NCI-H2227 (cell line): ENCODE results near the gene EPRS1.
"Not testable (repeated sequence)": the region's sequence is repeated elsewhere in the genome, so short reads cannot be mapped to it uniquely, and the experiment has no call there.

ENCODE experiments used
- DNase-seq: peaks from one replicate; lab custom pipeline; 2025; ENCODE audit not compliant: unreplicated experiment; lab: John Stamatoyannopoulos, UW

The EPRS1 gene

DNA sequence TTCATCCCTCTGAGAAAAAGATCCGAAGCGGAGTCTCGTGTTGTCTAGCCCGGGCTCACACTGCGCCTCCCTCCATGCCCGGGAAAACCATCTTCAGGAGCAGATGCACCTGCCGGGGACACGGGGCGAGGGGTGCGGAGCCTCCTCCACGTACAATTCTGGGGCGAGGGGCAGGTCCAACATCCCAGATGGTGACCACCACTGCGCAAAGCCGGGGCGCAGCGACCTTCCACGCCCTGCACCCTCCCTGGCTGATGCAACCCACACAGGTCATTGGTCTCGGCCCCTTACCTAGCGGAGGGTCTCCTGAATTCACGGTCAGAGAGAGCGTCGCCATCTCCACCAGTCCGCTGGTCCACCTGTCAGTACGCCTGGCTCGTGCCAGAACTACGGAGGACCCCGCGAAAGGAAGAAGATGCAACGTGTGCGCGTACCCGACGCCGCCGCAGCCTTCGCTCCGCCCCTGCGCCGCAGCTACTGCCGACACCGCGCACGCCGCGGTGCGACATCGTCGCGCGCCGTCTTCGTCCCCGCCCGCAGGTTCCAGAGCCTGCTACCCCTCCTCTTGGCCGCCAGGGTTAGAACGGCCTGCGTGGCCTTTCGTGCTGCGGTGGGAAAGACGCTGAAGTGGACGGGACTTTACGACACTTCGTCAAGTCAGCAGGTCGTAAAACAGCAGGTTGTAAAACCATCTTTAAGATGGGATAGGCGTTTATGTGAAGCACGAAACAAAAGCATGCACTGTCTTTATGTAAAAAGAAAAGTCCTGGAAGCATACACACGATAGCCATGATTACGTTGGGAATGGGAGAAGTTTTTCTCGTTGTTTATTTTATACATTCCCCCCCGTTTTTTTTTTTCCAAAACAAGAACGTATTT lies at the start of gene EPRS1:
Gene EPRS1 (minus strand): TSS at position 454 of the 879 bp plus-strand sequence. CDS start 117 bp downstream, at position 337.
- peak; percentile 99 for DNase-seq

DNA sequence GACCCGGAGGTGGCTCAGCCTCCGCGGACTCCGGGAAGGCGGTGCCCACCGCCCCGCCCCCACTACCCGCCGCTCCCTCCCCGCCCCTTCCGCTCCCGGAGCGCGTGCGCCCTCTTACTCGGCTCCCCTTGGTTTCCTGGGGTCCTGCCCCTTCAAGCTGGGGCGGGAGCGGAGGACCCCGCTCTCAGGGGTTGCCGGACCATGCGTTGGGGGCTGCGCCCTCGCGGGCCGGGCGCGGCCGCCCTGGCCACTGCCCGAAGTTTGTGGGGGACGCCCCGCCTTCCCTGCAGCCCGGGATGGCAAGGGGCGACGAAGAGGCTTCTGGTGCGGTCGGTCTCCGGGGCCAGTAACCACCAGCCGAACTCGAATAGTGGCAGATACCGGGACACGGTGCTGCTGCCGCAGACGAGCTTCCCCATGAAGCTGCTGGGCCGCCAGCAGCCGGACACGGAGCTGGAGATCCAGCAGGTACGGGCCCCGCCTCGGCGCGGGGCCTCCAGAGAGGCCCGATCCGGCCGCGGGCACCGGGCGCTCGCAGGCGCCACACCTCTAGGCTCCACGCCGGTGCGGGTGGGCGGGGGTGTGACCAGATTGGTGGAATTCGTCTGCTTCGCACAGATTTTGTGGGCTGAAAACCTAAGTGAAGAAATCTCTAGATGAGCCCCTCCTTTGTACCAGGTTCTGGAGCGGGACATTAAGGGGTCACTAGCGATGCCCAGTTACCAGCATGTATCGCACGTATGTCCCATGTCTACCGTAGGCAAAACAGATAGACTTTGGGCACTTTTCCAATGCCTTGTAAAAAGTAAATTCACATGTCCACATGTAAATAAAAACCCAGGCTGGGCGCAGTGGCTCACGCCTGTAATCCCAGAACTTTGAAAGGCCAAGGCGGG lies 48.0 kb upstream of the EPRS1 start, which contains the start of gene IARS2:
Gene IARS2 (plus strand): TSS at position 117 of the 896 bp plus-strand sequence. CDS start 85 bp downstream, at position 202.
- peak; percentile 93 for DNase-seq

DNA sequence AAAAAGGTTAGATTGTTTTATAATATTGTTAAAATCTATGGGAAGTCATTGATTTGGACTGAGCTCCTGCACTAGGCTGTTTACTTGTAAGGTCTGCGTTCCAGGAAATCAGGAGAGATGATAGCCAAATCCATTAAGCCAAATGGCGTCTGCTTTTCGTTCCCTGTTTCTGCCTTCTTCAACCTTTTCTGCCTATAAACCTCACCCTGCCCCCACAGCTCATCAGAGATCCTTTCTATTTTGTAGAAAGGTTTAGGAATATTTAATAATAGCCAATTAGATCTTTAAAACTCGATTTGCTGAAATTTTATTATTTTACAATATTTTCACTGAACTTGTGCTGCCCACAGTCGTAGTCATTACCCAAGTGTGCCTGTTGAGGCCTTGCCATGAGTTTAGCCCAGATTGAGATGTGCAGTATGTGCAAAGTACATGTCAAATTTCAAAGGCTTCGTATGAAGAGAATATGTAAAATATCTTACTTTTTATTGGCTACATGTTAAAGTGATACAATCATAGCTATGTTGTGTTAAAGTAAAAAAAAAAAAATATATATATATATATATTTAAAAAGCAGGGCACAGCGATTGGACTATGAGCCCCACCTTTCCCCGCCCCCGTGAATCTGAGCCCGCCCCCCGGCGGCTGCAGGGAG lies 47.2 kb upstream of the EPRS1 start:
- DNase-seq: no peak

DNA sequence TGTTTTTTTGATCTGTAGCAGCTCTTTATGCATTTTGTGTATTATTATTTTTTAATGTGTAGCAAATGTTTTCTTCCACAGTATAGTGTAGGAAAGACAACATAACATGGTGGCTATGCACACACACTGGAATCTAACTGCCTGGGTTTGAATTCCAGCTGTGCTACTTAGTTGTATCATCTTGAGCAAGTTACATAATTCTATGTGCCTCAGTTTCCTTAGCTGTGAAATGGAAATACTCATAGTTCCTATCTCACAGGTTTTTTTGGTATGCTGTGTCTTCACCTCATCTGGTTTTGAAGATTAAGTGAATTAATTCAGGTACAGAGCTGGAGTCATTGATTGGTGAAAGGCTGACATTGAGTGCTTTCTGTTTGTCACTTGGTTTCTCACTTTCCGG lies 46.4 kb upstream of the EPRS1 start:
- DNase-seq: no peak

DNA sequence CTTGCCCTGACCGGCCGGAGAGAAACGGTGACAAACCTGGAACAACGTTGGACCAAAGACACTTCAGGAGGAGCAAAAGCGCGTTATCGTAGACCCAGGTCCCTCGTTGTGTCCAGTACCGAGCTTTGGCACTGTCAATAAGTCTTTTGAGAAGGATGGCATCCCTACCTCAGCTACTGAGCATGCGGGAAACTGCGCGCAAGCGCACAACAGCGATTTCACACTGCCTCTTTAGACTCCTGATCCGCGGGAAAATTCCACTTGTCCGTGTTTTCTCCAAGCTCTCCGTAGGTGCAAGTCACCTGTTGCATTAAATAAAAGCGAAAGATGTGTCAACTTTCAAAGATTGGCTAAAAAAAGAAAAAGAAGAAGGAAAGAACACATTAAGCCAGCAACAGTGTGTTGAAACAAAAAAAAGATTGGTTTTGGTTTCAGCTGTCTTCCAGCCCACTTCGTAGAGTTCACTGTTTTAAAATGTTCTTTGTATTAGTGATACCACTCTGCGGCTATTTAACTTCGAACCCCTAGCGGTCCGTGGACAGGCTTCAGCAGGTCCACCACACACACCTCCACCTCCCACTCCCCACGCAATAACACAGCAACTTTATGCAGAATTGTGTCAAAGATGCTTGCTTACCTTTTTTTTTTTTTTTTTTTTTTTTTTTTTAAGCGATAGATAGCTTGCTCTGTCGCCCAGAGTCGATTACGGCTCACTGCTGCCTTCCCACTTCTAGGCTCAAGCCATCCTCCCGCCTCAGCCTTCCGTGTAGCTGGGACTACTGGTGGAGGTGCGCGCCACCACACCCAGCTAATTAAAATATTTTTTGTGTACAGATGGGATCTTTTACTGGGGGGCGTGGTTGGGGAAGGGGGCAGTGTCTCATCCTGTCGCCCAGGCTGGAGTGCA lies 43.6 kb upstream of the EPRS1 start, which contains the start of gene BPNT1:
Gene BPNT1 (minus strand): TSS at position 139 of the 907 bp plus-strand sequence. CDS start 9,942 bp downstream, outside the sequence.
- DNase-seq: peak; percentile 97

DNA sequence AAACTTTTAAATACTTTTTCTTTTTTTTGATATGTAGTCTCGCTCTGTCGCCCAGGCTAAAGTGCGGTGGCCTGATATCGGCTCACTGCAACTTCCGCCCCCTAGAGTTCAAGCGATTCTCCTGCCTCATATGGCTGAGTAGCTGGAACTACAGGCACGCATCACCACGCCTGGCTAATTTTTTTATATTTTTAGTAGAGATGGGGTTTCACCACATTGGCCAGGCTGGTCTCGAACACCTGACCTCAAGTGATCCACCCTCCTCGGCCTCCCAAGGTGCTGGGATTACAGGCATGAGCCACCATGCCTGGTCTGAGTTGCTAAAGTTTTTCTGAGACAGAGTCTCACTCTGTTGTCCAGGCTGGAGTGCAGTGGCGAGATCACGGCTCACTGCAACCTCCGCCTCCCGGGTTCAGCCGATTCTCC lies 40.0 kb upstream of the EPRS1 start:
- DNase-seq: not testable (repeated sequence)

DNA sequence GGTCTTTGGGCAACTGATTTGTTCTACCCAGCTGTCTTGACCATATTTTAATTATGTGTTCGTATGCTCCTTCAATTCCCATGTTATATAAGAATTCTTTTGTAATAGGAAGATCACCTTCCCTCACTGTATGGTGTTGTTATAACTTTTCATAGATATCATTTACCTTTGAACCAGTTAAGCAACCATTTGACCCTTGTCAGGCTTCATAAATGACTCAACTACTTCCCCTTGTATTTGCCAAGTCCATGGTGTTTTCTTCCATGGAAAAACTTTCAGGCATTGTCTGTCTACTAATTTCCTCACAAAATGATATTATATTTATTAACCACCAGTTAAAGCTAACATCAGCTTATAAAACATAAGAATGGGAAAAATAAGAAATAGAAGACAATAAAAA lies 38.2 kb upstream of the EPRS1 start:
- DNase-seq: no peak

DNA sequence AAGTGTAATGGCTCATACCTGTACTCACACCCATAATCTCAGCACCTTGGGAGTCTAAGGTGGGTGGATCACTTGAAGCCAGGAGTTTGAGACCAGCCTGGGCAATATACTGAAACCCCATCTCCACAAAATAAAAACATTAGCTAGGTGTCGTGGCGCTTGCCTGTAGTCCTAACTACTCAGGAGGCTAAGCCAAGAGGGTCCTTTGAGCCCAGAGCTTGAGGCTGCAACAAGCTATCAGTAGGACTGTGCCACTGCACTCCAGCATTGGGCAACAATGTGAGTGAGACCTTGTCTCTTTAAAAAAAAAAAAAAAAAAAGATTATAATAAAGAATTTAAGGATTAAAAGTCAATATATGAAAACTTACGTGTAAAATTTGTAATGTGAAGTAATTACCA lies 31.6 kb upstream of the EPRS1 start:
- no peak for DNase-seq

DNA sequence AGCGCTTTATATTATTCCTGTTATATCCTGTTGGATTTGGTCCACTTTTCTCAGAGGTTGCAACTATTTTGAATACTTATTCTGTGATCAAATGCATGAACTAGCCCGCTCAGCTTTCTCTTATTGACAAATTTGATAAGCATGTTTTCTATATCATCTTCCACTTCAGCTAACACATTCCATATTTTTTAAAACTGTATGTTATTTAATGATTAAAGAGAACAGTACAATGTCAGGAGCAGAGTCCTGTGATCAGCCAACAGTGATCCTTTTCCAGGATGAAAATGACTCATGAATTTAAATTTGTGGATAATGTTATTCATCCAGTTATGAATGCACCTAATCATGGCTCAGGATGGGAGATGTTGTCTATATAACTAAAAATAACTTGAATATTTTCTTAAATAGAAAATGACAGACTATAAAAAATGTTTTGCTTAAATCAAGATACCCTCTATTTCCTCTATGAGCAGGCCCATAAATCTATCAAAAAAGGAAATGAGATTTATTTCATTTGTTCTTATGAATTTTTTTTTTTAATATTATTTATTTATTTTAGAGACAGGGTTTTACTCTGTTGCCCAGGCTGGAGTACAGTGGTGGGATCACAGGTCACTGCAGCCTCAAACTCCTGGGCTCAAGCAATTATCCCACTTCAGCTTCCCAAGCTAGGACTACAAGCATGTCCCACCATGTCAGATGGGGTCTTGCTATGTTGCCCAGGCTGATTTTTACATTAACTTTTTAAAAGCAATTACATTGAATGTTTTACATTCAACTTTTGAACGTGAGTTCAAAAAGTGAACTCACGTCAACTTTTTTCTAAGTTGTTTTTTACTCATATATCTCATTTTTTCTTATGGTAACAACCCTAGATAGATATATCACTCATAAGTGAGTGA lies 30.8 kb upstream of the EPRS1 start:
- DNase-seq: no peak

DNA sequence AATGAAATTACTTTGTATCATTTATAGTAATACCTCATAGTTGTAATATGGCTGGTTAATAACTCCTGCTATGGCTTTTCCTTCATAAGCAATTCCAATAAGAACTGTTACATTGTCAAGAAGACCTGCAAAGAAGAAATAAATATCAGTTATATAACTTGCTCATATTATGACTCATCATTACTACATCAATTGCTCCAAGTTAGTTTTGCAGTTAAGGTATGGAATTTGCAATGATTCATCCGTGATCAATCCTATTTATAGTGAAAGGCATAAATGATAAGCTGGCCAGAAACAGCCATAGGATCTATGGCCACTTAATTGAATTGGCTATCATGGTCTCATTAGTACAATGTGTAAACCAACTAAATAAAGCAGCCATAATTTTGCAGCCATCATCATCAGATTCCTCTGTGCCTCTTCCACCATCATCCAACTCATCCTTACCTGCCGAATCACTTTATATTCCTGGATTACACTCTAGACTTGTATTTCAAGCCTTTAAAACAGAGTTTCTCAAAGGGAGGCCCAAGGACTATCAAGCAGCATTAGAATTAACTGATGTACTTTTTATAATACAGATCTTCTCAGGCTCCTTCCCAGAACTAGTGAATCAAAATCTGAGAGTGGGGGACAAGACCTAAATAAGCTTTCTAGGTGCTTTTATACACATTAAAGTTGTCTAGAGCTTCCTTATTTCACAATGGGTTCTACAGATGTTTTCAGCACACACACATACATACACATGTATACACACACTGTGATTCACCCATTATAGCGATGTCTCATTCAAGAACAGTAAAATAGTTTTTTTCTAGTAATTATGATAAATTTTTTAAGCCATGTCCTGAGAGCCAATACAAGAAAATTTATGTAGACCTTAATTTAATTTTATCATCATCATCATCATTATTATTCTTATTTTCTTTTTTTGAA lies 21.2 kb upstream of the EPRS1 start:
- no peak for DNase-seq

DNA sequence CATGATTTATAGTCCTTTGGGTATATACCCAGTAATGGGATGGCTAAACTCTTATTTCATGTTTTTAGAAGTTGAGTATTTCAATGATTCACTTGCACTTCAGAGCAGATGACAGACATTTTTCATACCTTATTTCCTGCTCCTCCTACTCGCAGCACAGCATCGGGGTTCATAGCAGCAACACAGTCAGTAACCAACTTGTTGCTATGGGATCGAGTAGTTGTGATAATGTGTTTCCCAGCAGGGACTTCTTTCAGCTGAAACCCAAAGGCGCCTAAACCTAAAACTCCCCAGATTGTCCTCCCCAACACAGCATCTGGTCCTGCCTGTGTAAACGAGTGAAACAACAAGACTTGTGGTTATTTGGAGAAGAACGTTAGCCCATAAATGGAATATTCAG lies 16.3 kb upstream of the EPRS1 start:
- DNase-seq: no peak

DNA sequence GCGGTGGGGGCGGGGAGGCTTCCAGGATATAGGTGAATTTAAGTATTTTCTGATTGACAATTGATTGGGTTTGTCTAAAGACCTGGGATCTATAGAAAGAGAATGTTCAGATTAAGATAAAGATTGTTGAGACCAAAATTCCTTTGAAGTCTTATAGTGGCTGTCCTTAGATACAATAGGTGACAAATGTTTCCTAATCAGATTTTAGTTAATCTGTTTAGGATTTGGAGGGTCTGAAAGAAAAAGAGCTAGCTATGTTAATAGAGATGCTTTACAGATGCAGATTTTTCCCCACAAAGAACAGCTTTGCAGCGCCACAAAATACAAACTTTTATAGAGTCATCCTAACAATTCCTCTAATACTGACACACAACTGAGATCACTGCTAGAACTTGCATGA lies 14.6 kb upstream of the EPRS1 start:
- no peak for DNase-seq

DNA sequence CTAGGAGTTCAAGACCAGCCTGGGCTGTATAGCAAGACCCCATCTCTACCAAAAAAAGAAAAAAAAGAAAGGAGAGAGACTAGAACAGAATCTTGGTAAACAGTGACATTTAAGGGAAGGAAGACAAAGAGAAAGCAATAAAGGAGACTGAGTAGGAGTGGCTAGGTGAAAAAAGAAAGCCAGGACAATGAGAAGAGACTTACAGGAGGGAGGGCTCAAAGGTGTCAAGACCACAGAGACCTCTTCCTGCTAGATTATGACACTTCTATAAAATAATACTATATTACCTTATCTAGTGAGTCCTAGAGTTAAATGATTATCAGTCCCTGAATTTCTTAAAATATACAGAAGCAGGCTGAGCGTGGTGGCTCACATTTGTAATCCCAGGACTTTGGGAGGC lies 10.1 kb upstream of the EPRS1 start:
- no peak for DNase-seq

DNA sequence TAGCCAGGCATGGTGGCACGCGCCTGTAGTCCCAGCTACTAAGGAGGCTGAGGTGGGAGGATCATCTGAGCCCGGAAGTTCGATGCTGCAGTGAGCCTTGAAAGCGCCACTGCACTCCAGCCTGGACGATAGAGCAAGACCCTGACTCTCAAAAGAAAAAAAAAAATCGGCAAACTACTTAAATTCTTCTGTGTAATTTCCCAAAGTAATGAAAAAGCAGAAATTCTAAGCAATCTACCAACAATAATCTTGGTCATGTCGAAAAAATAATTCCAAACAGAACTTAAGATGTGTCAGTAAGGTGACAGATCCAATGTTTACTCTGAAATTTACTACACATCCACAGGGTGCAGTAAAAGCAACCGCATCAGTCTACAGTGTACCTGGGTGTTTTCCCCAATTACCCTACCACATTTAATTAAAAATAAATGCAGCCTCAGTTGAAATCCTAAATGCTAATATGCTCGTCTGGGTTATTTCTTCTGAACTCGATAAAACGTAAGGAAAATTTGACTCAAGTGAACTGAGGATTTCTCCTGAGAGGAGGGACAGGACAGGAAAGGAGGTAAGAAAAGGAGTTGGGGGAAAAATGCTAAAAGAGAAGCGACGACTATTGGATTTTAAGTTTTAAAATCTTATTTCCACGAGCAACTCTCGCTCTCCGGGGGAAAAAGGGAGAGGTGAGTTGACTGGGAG lies 801 bp downstream of the EPRS1 start:
- DNase-seq: peak; percentile 20

DNA sequence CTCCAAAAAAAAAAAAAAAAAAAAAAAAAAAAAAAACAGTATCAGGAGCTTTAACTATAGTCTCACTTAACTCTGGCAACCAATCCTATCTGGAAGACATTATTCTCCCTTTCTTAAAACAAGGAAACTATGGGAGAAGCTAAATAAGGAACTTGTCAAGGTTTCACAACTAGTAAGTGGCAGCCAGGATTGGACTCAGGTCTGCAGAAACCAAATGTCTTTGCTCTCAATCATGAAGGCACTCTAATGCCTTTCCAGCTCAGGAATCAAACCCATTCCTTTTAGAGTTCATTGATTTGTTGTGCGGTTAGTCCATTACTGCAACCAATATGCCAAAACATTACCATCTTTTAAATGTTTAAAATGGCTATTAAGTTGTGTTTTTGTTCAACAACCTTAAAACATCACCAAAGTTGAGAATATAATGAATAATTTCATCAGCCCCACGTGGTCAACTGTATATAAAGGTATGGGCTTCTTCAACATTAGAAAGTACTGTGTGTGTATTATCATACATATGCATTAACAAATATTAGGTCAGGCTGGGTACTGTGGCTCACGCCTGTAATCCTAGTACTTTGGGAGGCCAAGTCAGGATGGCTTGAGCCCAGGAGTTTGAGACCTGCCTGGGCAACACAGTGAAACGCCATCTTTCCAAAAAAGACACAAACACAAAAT lies 1.5 kb downstream of the EPRS1 start:
- DNase-seq: no peak

DNA sequence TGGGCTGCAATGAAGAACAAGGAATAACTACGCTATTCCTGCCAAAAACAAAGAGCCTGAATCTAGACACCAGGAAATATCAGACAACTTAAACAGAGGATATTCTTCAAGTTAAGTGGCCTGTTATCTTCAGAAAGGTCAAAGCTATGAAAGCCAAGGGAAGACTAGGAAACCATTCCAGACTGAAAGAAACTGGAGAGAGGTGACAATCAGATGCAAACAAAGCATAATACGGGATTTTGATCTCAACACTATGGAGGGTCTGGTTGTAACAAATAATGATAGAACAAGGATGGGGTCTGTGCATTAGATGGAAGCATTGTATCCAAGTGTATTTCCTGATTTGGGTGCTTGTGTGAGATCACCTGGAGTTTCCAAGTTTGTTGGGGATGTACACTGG lies 2.7 kb downstream of the EPRS1 start:
- no peak for DNase-seq
